Loucy (cell line): Measurements from ENCODE around the gene TBC1D22A.

Experiments used
- CTCF ChIP-seq: fragments of 200-600 bp; sonication (generic); conservative IDR thresholded peaks from 2 replicates; pipeline ENCODE4 v1.5.1; 2014; ENCODE audit warnings: mild to moderate bottlenecking, antibody characterized with exemption, low read length
- EZH2phosphoT487 ChIP-seq: fragments of 200-600 bp; IDR thresholded peaks from 2 replicates; pipeline ENCODE4 v1.6.1; 2018; ENCODE audit warnings: antibody characterized with exemption, mild to moderate bottlenecking, moderate library complexity, borderline replicate concordance

GRCh38 chr22:46994983-46995382 lies 232.5 kb downstream of the TBC1D22A start:
- no peak for TF ChIP-seq CTCF
- TF ChIP-seq EZH2phosphoT487 = no peak
